Measurements from ENCODE around the gene ZFHX3. TPM values are rescaled to one million over a fixed set of nuclear protein-coding genes. Genes with fewer than 3 reads are reported as not detected.

ZFHX3 gene
- total RNA-seq, 1 experiment from 2014 or later = 1.5 TPM

DNA sequence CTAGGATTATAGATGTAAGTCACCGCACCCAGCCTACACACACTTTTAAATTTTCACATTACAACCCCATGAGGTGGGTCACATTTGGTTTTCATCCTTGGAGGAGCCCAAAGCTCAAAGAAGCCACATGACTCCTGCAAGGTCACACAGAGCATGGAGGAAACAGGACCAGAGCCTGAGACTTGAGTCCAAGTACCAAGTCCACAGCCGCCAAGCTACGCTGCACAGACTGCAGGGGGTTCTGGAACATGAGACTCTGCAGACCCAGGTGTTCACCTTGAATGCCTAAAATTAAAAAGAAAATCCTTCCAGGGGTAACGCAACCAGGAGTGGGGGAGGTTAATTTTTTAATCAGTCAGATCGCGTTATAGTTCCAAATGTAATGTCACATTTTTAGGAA lies 150.2 kb downstream of the ZFHX3 start:
- Histone ChIP-seq H3K4me2 (ENCODE audit: insufficient read depth, insufficient read length, low read length) (no peak overlapping the region), H2BK5ac (ENCODE audit: insufficient read length, low read length) (no peak overlapping the region), H3K79me2 (ENCODE audit: insufficient read depth, low read length) (no peaks in the 10 kb centered on the region), H2AFZ (ENCODE audit: low read length) (no peak overlapping the region), H3K23me2 (ENCODE audit: insufficient read length, low read depth, low read length, poor library complexity, severe bottlenecking) (no peaks in the 10 kb centered on the region), H2BK12ac (ENCODE audit: insufficient read length, low read depth, low read length) (no peak overlapping the region), H3K4me1 (ENCODE audit: insufficient read depth, low read length) (no peaks in the 10 kb centered on the region), H2BK20ac (ENCODE audit: low read depth, low read length, poor library complexity, severe bottlenecking) (no peak overlapping the region), H3K18ac (ENCODE audit: insufficient read length, low read depth, low read length) (no peak overlapping the region), H3K27me3 (ENCODE audit: insufficient read depth, low read length) (no peaks in the 10 kb centered on the region), H2BK120ac (ENCODE audit: low read depth, low read length, poor library complexity, severe bottlenecking) (no peak overlapping the region), H4K5ac (ENCODE audit: insufficient read length, low read depth, low read length) (no peak overlapping the region), H2BK15ac (ENCODE audit: low read depth, low read length) (no peak overlapping the region), H3K56ac (ENCODE audit: insufficient read length, low read depth, low read length) (no peak overlapping the region), H4K91ac (ENCODE audit: insufficient read length, low read depth, low read length) (no peak overlapping the region), H3K14ac (ENCODE audit: insufficient read depth, low read length) (no peak overlapping the region), H3K4ac (ENCODE audit: low read depth, low read length) (no peak overlapping the region), H2AK5ac (ENCODE audit: insufficient read length, low read length) (no peak overlapping the region), H3K9me3 (ENCODE audit: control insufficient read depth, low read depth, low read length) (no peaks in the 10 kb centered on the region), H3K23ac (ENCODE audit: insufficient read length, low read depth, low read length) (no peak overlapping the region), H3T11ph (ENCODE audit: low read length) (no peak overlapping the region), H3K79me1 (ENCODE audit: insufficient read depth, low read depth, low read length, poor library complexity, severe bottlenecking) (no peaks in the 10 kb centered on the region), H3K9ac (ENCODE audit: extremely low read depth, insufficient read length, low read length) (no peak overlapping the region), H3K27ac (ENCODE audit: insufficient read length, low read depth, low read length) (no peak overlapping the region), H4K8ac (replicated peaks; ENCODE audit: insufficient read length, low read depth, low read length) (no peak overlapping the region), H4K20me1 (ENCODE audit: control insufficient read depth, insufficient read depth, insufficient read length) (no peaks in the 10 kb centered on the region)
- H3K27me3 Mint-ChIP-seq (ENCODE audit: low read depth) = peaks cover 17% of the 10 kb centered on the region; the same call in 1 of the 2 replicates
- no peaks in the 10 kb centered on the region for H3K36me3 Mint-ChIP-seq (ENCODE audit: insufficient read depth in 1 of 3, low read depth in 3 of 3)
- no peak for DNase-seq
- H3K4me3 Mint-ChIP-seq = no peak overlapping the region
- H3K9me3 Mint-ChIP-seq = no peaks in the 10 kb centered on the region
- H3K4me1 Mint-ChIP-seq = peaks cover 2 to 9% of the 10 kb centered on the region in 2 experiments; a peak in 2 of 4 replicates
- no peak overlapping the region for H3K27ac Mint-ChIP-seq
- no CpG with 5 or more reads among the region's 6 CpGs for WGBS (ENCODE audit: extremely low coverage, insufficient read length, low lambda C conversion rate)
- TF ChIP-seq, protein P1, sequence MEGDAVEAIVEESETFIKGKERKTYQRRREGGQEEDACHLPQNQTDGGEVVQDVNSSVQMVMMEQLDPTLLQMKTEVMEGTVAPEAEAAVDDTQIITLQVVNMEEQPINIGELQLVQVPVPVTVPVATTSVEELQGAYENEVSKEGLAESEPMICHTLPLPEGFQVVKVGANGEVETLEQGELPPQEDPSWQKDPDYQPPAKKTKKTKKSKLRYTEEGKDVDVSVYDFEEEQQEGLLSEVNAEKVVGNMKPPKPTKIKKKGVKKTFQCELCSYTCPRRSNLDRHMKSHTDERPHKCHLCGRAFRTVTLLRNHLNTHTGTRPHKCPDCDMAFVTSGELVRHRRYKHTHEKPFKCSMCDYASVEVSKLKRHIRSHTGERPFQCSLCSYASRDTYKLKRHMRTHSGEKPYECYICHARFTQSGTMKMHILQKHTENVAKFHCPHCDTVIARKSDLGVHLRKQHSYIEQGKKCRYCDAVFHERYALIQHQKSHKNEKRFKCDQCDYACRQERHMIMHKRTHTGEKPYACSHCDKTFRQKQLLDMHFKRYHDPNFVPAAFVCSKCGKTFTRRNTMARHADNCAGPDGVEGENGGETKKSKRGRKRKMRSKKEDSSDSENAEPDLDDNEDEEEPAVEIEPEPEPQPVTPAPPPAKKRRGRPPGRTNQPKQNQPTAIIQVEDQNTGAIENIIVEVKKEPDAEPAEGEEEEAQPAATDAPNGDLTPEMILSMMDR (conservative IDR thresholded peaks at IDR 0.05) = no peak

Measured in H9 (cell line).